Measurements from ENCODE around the gene TMEM53. TPM values are rescaled to one million over a fixed set of nuclear protein-coding genes. Genes with fewer than 3 reads are reported as not detected.

TMEM53 gene
- total and polyA plus RNA-seq, 2 experiments from 2014 or later = 6.9 to 37.4 TPM

DNA sequence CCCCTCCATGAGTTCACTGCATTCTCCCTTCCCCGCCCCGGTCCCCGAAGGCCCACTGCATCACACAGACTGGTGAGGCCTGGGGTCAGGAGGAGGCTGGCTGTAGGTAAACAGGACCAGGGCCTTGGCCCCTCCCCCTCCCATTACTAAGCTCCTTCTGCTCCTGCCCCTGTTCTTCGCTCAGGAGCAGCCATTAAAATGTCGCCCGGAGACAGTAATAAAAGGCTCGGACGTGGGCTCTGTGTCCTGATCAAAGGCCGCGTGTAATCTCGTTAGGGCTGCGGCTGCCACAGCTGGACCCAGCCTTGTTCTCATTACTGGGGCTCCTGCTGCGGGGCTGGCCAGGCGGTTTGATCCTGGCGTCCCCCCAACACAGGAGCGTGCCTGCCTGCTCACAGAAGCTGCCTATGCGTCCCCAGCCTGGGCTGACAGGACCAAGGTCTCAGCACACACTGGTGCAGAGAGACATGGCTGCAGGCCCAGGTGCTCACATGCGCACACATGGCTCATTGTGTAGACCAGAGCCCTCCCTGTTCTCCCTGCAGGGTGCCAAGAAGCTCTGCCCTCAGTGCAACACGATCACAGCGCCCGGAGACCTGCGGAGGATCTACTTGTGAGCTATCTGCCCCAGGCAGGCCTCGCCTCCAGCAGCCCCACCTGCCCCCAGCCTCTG lies 24.0 kb downstream of the TMEM53 start:
- Histone ChIP-seq H3K27me3 (no peaks in the 10 kb centered on the region), H3K27ac (peak overlapping the region; percentile 46), H3K79me2 (no peaks in the 10 kb centered on the region), H3K9me3 (ENCODE audit: low read depth) (no peaks in the 10 kb centered on the region), H3K4me2 (no peak overlapping the region), H2AFZ (no peak overlapping the region), H3K36me3 (replicated peaks; ENCODE audit: insufficient read depth, low read depth) (no peaks in the 10 kb centered on the region), H3K4me1 (ENCODE audit: insufficient read depth) (peaks cover 5% of the 10 kb centered on the region), H3K4me3 (no peak overlapping the region), H3K9me2 (replicated peaks; ENCODE audit: insufficient read depth) (no peaks in the 10 kb centered on the region), H4K20me1 (ENCODE audit: insufficient read depth, poor library complexity, severe bottlenecking) (no peaks in the 10 kb centered on the region)
- TF ChIP-seq, protein P1, sequence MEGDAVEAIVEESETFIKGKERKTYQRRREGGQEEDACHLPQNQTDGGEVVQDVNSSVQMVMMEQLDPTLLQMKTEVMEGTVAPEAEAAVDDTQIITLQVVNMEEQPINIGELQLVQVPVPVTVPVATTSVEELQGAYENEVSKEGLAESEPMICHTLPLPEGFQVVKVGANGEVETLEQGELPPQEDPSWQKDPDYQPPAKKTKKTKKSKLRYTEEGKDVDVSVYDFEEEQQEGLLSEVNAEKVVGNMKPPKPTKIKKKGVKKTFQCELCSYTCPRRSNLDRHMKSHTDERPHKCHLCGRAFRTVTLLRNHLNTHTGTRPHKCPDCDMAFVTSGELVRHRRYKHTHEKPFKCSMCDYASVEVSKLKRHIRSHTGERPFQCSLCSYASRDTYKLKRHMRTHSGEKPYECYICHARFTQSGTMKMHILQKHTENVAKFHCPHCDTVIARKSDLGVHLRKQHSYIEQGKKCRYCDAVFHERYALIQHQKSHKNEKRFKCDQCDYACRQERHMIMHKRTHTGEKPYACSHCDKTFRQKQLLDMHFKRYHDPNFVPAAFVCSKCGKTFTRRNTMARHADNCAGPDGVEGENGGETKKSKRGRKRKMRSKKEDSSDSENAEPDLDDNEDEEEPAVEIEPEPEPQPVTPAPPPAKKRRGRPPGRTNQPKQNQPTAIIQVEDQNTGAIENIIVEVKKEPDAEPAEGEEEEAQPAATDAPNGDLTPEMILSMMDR (IDR thresholded peaks at IDR 0.05; ENCODE audit: poor library complexity) = no peak
- TF ChIP-seq EZH2 (IDR thresholded peaks at IDR 0.05; ENCODE audit: borderline replicate concordance) (no peak), EZH2phosphoT487 (IDR thresholded peaks at IDR 0.05; ENCODE audit: low read depth, severe bottlenecking, unreplicated experiment) (no peak)
- 53% methylated on average over 23 of the region's 23 CpGs for WGBS (ENCODE audit: low lambda C conversion rate, missing lambda C conversion rate)
- DNase-seq (ENCODE audit: low spot score) = peak; percentile 77

DNA sequence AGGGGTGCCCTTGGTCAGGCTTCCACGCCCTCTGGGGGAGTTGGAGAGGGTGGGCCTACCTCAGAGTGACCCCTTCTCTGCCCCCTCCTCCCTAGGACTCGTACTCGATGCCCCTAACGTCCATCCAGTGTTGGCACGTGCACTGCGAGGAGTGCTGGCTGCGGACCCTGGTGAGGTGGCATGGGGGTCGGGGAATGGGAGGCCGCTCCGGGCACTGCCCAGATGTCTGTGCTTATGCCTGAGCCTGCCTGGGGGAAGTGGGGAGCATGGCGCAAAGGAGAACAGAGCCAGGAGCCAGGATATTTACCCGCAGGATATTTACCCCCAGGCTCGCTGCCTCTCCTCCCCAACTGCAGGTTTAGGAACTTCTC lies 24.5 kb downstream of the TMEM53 start:
- Histone ChIP-seq H3K36me3 (replicated peaks; ENCODE audit: insufficient read depth, low read depth) (no peaks in the 10 kb centered on the region), H3K79me2 (no peaks in the 10 kb centered on the region), H3K4me1 (ENCODE audit: insufficient read depth) (peaks cover 5% of the 10 kb centered on the region), H4K20me1 (ENCODE audit: insufficient read depth, poor library complexity, severe bottlenecking) (no peaks in the 10 kb centered on the region), H3K27me3 (no peaks in the 10 kb centered on the region), H3K9me3 (ENCODE audit: low read depth) (no peaks in the 10 kb centered on the region), H2AFZ (no peak overlapping the region), H3K9me2 (replicated peaks; ENCODE audit: insufficient read depth) (no peaks in the 10 kb centered on the region), H3K27ac (peak overlapping the region; percentile 46), H3K4me2 (no peak overlapping the region), H3K4me3 (no peak overlapping the region)
- WGBS (ENCODE audit: low lambda C conversion rate, missing lambda C conversion rate) = 90% methylated on average over 13 of the region's 13 CpGs
- no peak for DNase-seq (ENCODE audit: low spot score)
- TF ChIP-seq EZH2phosphoT487 (IDR thresholded peaks at IDR 0.05; ENCODE audit: low read depth, severe bottlenecking, unreplicated experiment) (no peak), EZH2 (IDR thresholded peaks at IDR 0.05; ENCODE audit: borderline replicate concordance) (no peak)
- TF ChIP-seq, protein P1 (IDR thresholded peaks at IDR 0.05; ENCODE audit: poor library complexity) = no peak

DNA sequence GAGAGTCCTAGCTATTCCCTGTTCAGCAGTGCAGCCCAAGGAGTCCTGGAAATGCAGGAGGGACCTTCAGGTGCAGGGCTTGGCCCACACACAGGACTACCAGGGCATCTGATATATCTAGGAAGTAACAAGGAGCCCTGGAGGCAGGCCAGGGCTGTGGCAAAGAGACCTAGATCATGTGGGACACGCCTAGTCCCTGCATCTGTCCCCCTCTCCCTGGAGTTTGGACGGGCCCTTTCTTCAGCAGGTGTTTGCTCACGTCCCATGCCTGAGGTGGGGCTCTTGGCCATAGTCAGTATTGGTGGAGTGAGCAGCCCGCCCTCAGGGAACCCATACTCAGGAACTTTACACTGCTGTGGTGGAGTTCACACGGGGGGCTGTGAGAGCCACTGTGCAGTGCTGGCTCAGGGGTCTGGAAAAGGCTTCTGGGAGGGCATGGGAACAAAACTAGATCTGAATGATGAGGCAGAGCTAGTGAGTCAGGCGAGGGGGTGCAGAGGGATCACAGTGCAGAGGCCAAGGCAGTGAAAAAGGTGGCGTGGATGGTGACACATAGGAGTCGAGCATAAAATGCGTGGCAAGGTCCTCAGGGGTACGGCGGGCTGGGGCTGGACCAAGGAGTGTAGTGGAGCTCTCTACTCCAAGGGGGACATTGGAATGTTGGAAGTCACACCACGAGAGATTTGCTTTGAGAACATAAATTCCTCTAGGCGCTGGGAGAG lies 25.6 kb downstream of the TMEM53 start:
- H4K20me1 ChIP-seq (ENCODE audit: insufficient read depth, poor library complexity, severe bottlenecking) = no peaks in the 10 kb centered on the region
- H3K36me3 ChIP-seq (replicated peaks; ENCODE audit: insufficient read depth, low read depth) = no peaks in the 10 kb centered on the region
- no peak overlapping the region for H2AFZ ChIP-seq
- H3K4me3 ChIP-seq = no peak overlapping the region
- no peaks in the 10 kb centered on the region for H3K9me3 ChIP-seq (ENCODE audit: low read depth)
- H3K27ac ChIP-seq = no peak overlapping the region
- H3K9me2 ChIP-seq (replicated peaks; ENCODE audit: insufficient read depth) = no peaks in the 10 kb centered on the region
- no peak overlapping the region for H3K4me2 ChIP-seq
- 83% methylated on average over 13 of the region's 13 CpGs for WGBS (ENCODE audit: low lambda C conversion rate, missing lambda C conversion rate)
- H3K27me3 ChIP-seq = no peaks in the 10 kb centered on the region
- TF ChIP-seq EZH2 (IDR thresholded peaks at IDR 0.05; ENCODE audit: borderline replicate concordance) = no peak
- TF ChIP-seq EZH2phosphoT487 (IDR thresholded peaks at IDR 0.05; ENCODE audit: low read depth, severe bottlenecking, unreplicated experiment) = no peak
- TF ChIP-seq, protein P1 (IDR thresholded peaks at IDR 0.05; ENCODE audit: poor library complexity) = no peak
- H3K79me2 ChIP-seq = no peaks in the 10 kb centered on the region
- peaks cover 5% of the 10 kb centered on the region for H3K4me1 ChIP-seq (ENCODE audit: insufficient read depth)
- no peak for DNase-seq (ENCODE audit: low spot score)

Measured in hepatocyte (in vitro differentiated cells).